Thyroid gland (tissue), 4 donors: ENCODE results near the gene OPALIN. TPM values are rescaled to one million over a fixed set of nuclear protein-coding genes. Genes with fewer than 3 reads are reported as not detected.

ENCODE experiments used
- DNase-seq, 2 donors: peaks; one replicate each; pipeline ENCODE4 v3.0.0-alpha.2; 2019
- H3K27ac ChIP-seq, 3 donors: fragments of 200-600 bp; sonication (generic); 1 replicate in 2 of 3; 2 replicates in 1 of 3; pipeline ENCODE4 v1.5.1; 2016 to 2019; ENCODE audit warnings: mild to moderate bottlenecking in 1 of 3, moderate library complexity in 1 of 3
- H3K27me3 ChIP-seq: fragments of 200-600 bp; sonication (generic); one replicate; pipeline ENCODE4 v1.5.1; 2019
- H3K36me3 ChIP-seq, 2 donors: fragments of 200-600 bp; sonication (generic); one replicate each; pipeline ENCODE4 v1.5.1; 2016 to 2019
- H3K4me1 ChIP-seq, 2 donors: fragments of 200-600 bp; sonication (generic); one replicate each; pipeline ENCODE4 v1.5.1; 2017 to 2019
- H3K4me3 ChIP-seq, 3 donors: fragments of 200-600 bp; sonication (generic); replicated peaks in 1 of 3; 1 replicate in 2 of 3; 2 replicates in 1 of 3; pipeline ENCODE4 v1.5.1; 2016; ENCODE audit warnings: mild to moderate bottlenecking in 1 of 3
- H3K9me3 ChIP-seq: fragments of 200-600 bp; sonication (generic); one replicate; pipeline ENCODE4 v1.5.1; 2017
- POLR2A ChIP-seq, 2 donors: fragments of 450-650 bp; IDR thresholded peaks; one replicate each; pipeline ENCODE4 v1.6.1; 2017; ENCODE audit warnings: antibody characterized with exemption in 2 of 2, mild to moderate bottlenecking in 2 of 2, moderate library complexity in 1 of 2
- WGBS, 2 donors: methylation state at CpG; one replicate each; pipeline ENCODE4 v1.1.5; 2017; 5-methylcytosine and 5-hydroxymethylcytosine counted together
- intact Hi-C: fragments of 100-400 bp; cut with DNase I; formaldehyde crosslinking; loops from one replicate; pipeline ENCODE4 v1.15.1; 2023
- total RNA-seq, 4 donors: library from RNA; depleted of rRNA; stranded (reverse); fragments of >200 nt; gene quantifications; one replicate each; pipeline ENCODE4 v1.2.3, GENCODE V29; 2016
- TF ChIP-seq, protein P1 (sequence below), 6 experiments: fragments of 200-600 bp in 3 of 6; fragments of 450-650 bp in 3 of 6; sonication (generic) in 3 of 6; IDR thresholded peaks; one replicate each; pipeline ENCODE4 v1.5.1; 2016 to 2019; ENCODE audit warnings: antibody characterized with exemption in 6 of 6, mild to moderate bottlenecking in 2 of 6, inconsistent platforms in 1 of 6, moderate library complexity in 1 of 6

OPALIN gene
- total RNA-seq, 4 donors from 2014 or later = not detected

- 88 to 89% methylated on average over 5 of the region's 5 CpGs for WGBS, 2 donors
- H3K27me3 ChIP-seq = no peaks in the 10 kb centered on the region
- H3K36me3 ChIP-seq = no peaks in the 10 kb centered on the region
- TF ChIP-seq, protein P1, sequence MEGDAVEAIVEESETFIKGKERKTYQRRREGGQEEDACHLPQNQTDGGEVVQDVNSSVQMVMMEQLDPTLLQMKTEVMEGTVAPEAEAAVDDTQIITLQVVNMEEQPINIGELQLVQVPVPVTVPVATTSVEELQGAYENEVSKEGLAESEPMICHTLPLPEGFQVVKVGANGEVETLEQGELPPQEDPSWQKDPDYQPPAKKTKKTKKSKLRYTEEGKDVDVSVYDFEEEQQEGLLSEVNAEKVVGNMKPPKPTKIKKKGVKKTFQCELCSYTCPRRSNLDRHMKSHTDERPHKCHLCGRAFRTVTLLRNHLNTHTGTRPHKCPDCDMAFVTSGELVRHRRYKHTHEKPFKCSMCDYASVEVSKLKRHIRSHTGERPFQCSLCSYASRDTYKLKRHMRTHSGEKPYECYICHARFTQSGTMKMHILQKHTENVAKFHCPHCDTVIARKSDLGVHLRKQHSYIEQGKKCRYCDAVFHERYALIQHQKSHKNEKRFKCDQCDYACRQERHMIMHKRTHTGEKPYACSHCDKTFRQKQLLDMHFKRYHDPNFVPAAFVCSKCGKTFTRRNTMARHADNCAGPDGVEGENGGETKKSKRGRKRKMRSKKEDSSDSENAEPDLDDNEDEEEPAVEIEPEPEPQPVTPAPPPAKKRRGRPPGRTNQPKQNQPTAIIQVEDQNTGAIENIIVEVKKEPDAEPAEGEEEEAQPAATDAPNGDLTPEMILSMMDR (IDR thresholded peaks at IDR 0.05) = no peak
- no peak for TF ChIP-seq POLR2A (IDR thresholded peaks at IDR 0.05)
- no peaks in the 10 kb centered on the region for H3K9me3 ChIP-seq
- no peak overlapping the region for H3K27ac ChIP-seq
- intact Hi-C loops = no loop called here
- no peak overlapping the region for H3K4me3 ChIP-seq
- H3K4me1 ChIP-seq = no peaks in the 10 kb centered on the region
- no peak for DNase-seq
Observed at GRCh38 chr10:96368971-96369370, 10.2 kb upstream of the OPALIN start.

DNA sequence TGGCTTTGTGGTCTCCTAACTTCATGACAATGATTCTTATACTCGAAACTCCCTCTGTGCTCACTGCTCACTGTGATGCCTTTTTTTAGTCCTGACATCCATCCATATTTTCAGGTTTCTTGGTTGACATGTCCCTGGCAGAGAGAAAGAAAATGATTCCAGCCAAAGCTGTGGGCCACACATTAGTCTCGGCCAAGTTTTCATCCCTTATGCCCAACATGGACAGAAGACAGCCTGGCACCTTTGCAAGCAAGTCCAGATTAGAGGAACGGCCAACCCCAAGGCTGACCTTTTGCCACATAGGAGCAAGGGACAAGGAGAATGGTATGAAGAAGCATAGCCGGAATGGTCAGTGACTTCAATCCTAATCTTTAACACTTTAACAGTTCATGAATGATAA is 8.7 kb upstream of the OPALIN start:
- Histone ChIP-seq H3K27me3 (no peaks in the 10 kb centered on the region), H3K9me3 (no peaks in the 10 kb centered on the region), H3K36me3 (no peaks in the 10 kb centered on the region), H3K27ac (no peak overlapping the region), H3K4me1 (no peaks in the 10 kb centered on the region), H3K4me3 (no peak overlapping the region)
- WGBS, 2 donors = 87% methylated on average over 4 of the region's 4 CpGs
- TF ChIP-seq POLR2A (IDR thresholded peaks at IDR 0.05) = no peak
- TF ChIP-seq, protein P1 (IDR thresholded peaks at IDR 0.05) = no peak
- intact Hi-C loops = no loop called here
- no peak for DNase-seq

DNA sequence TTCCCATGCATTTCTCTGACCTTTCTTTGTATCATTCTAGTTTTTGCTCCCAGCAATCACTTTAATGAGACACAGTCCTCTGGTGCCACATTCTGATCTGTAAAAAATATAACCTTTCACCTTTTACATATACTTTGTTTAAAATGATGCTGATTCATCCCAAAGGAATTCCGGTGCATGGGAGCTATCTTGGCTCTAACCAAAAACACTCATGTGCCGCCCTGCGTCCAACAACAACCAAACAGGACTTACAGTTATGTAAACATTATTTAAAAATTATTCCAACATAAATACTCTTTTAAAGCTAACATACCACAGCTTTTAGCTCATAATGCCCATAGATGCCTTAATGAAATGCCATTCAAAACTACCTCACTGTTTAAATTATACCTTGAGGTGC is 7.7 kb upstream of the OPALIN start:
- TF ChIP-seq, protein P1 (IDR thresholded peaks at IDR 0.05) = no peak
- no peak for TF ChIP-seq POLR2A (IDR thresholded peaks at IDR 0.05)
- no peak overlapping the region for H3K27ac ChIP-seq
- 82 to 88% methylated on average over 3 of the region's 3 CpGs for WGBS, 2 donors
- H3K27me3 ChIP-seq = no peaks in the 10 kb centered on the region
- intact Hi-C loops = no loop called here
- no peak for DNase-seq
- no peak overlapping the region for H3K4me3 ChIP-seq
- H3K36me3 ChIP-seq = no peaks in the 10 kb centered on the region
- H3K9me3 ChIP-seq = no peaks in the 10 kb centered on the region
- no peaks in the 10 kb centered on the region for H3K4me1 ChIP-seq

GRCh38 chr10:96365571-96365970 is 6.8 kb upstream of the OPALIN start:
- intact Hi-C loops = no loop called here
- 94% methylated on average over 3 of the region's 3 CpGs for WGBS, 2 donors
- no peaks in the 10 kb centered on the region for H3K9me3 ChIP-seq
- DNase-seq = no peak
- TF ChIP-seq, protein P1 (IDR thresholded peaks at IDR 0.05) = no peak
- no peak for TF ChIP-seq POLR2A (IDR thresholded peaks at IDR 0.05)
- H3K27me3 ChIP-seq = no peaks in the 10 kb centered on the region
- H3K4me1 ChIP-seq = no peaks in the 10 kb centered on the region
- H3K36me3 ChIP-seq = no peaks in the 10 kb centered on the region
- no peak overlapping the region for H3K4me3 ChIP-seq
- no peak overlapping the region for H3K27ac ChIP-seq

GRCh38 chr10:96360766-96361165 is 2.0 kb upstream of the OPALIN start:
- H3K4me3 ChIP-seq = no peak overlapping the region
- no peaks in the 10 kb centered on the region for H3K4me1 ChIP-seq
- no peak for TF ChIP-seq POLR2A (IDR thresholded peaks at IDR 0.05)
- TF ChIP-seq, protein P1 (IDR thresholded peaks at IDR 0.05) = no peak
- H3K9me3 ChIP-seq = no peaks in the 10 kb centered on the region
- intact Hi-C loops = no loop called here
- WGBS, 2 donors = 69 to 91% methylated on average over 3 of the region's 3 CpGs
- no peak for DNase-seq
- H3K27me3 ChIP-seq = no peaks in the 10 kb centered on the region
- no peaks in the 10 kb centered on the region for H3K36me3 ChIP-seq
- no peak overlapping the region for H3K27ac ChIP-seq
